ENCODE results near the gene HDGFL3.

GRCh38 chr15:83199288-83199687, 8.3 kb downstream of the HDGFL3 start:
- no peak for TF ChIP-seq CTCF (IDR thresholded peaks at IDR 0.05)
- no peak for TF ChIP-seq POLR2A (IDR thresholded peaks at IDR 0.05)
- no peak for TF ChIP-seq EP300 (IDR thresholded peaks at IDR 0.05)

Data from ovary (tissue), 3 donors.